HepG2 (cell line): Measurements from ENCODE around the gene UAP1L1. TPM values are rescaled to one million over a fixed set of nuclear protein-coding genes. Genes with fewer than 3 reads are reported as not detected.
A peak's percentile ranks its signal among the peaks of the same experiment; 100 is the strongest.

ENCODE experiments used
- AFF4 ChIP-seq: sonication (generic); formaldehyde crosslinking; IDR thresholded peaks from 2 replicates; pipeline ENCODE4 v1.4.0; 2020; ENCODE audit warnings: missing genetic modification reagents
- CCAR2 ChIP-seq: fragments of 200-400 bp; formaldehyde crosslinking; optimal IDR thresholded peaks from 2 replicates; pipeline ENCODE3; 2018; ENCODE audit warnings: low read depth, mild to moderate bottlenecking, low read length, moderate library complexity
- EHMT2 ChIP-seq: fragments of 200-600 bp; sonication (generic); IDR thresholded peaks from 2 replicates; pipeline ENCODE4 v1.7.0; 2017; ENCODE audit warnings: antibody characterized with exemption, low read depth, low read length, borderline replicate concordance
- FOXK1 ChIP-seq: sonication (generic); formaldehyde crosslinking; IDR thresholded peaks from 2 replicates; pipeline ENCODE4 v1.4.0; 2020; ENCODE audit warnings: low read depth, missing genetic modification reagents, borderline replicate concordance
- KDM4B ChIP-seq: sonication (generic); formaldehyde crosslinking; IDR thresholded peaks from 2 replicates; pipeline ENCODE4 v1.4.0; 2020; ENCODE audit warnings: missing genetic modification reagents
- MBNL3 ChIP-seq: fragments of 250-450 bp; sonication (Bioruptor Pico); conservative IDR thresholded peaks from 2 replicates; pipeline ENCODE4 v1.8.0; 2022; ENCODE audit warnings: mild to moderate bottlenecking, inconsistent platforms
- MEIS2 ChIP-seq: sonication (generic); formaldehyde crosslinking; IDR thresholded peaks from 2 replicates; pipeline ENCODE4 v1.9.0; 2021; ENCODE audit warnings: mild to moderate bottlenecking, missing genetic modification reagents
- SIN3A ChIP-seq: IDR thresholded peaks from 2 replicates; pipeline ENCODE4 v1.6.1; 2011; ENCODE audit warnings: low read depth, mild to moderate bottlenecking, control low read depth, low read length, borderline replicate concordance
- SP1 ChIP-seq, 2 experiments: fragments of 450-650 bp in 1 of 2; sonication (generic) in 1 of 2; formaldehyde crosslinking in 1 of 2; IDR thresholded peaks; 2 replicates each; pipeline versions ENCODE4 v1.4.0 to v1.6.1; 2016 to 2020; ENCODE audit warnings: missing genetic modification reagents in 1 of 2
- TRIM24 ChIP-seq: sonication (generic); formaldehyde crosslinking; IDR thresholded peaks from 2 replicates; pipeline ENCODE4 v1.8.0; 2022; ENCODE audit warnings: mild to moderate bottlenecking, missing genetic modification reagents
- TSC22D2 ChIP-seq: sonication (generic); formaldehyde crosslinking; IDR thresholded peaks from 2 replicates; pipeline ENCODE4 v1.5.1; 2020; ENCODE audit warnings: missing genetic modification reagents, mild to moderate bottlenecking, borderline replicate concordance
- XBP1 ChIP-seq: sonication (generic); formaldehyde crosslinking; IDR thresholded peaks from 2 replicates; pipeline ENCODE4 v1.5.0; 2020; ENCODE audit warnings: missing genetic modification reagents
- ZGPAT ChIP-seq: IDR thresholded peaks from 2 replicates; pipeline ENCODE4 v1.6.1; 2016; ENCODE audit warnings: mild to moderate bottlenecking
- ZMYM3 ChIP-seq: sonication (generic); formaldehyde crosslinking; IDR thresholded peaks from 2 replicates; pipeline ENCODE4 v1.5.1; 2020; ENCODE audit warnings: mild to moderate bottlenecking, missing genetic modification reagents
- ZNF207 ChIP-seq: fragments of 450-650 bp; IDR thresholded peaks from 2 replicates; pipeline ENCODE4 v1.6.1; 2016; ENCODE audit warnings: antibody characterized with exemption, borderline replicate concordance
- ZNF296 ChIP-seq: sonication (generic); formaldehyde crosslinking; conservative IDR thresholded peaks from 2 replicates; pipeline ENCODE4 v1.5.0; 2020; ENCODE audit warnings: mild to moderate bottlenecking, missing genetic modification reagents
- ZNF33A ChIP-seq: sonication (generic); formaldehyde crosslinking; IDR thresholded peaks from 2 replicates; pipeline ENCODE4 v1.5.1; 2020; ENCODE audit warnings: missing genetic modification reagents, mild to moderate bottlenecking, moderate library complexity, borderline replicate concordance
- ZNF382 ChIP-seq: sonication (generic); formaldehyde crosslinking; IDR thresholded peaks from 2 replicates; pipeline ENCODE4 v1.5.0; 2020; ENCODE audit warnings: missing genetic modification reagents, mild to moderate bottlenecking, borderline replicate concordance
- ZNF431 ChIP-seq: sonication (generic); formaldehyde crosslinking; IDR thresholded peaks from 2 replicates; pipeline ENCODE4 v1.9.0; 2022; ENCODE audit warnings: missing genetic modification reagents, low read depth, mild to moderate bottlenecking, borderline replicate concordance
- ZNF44 ChIP-seq: sonication (generic); formaldehyde crosslinking; IDR thresholded peaks from 2 replicates; pipeline ENCODE4 v1.5.1; 2020; ENCODE audit warnings: mild to moderate bottlenecking, missing genetic modification reagents
- ZNF780A ChIP-seq: sonication (generic); formaldehyde crosslinking; IDR thresholded peaks from 2 replicates; pipeline ENCODE4 v1.8.0; 2022; ENCODE audit warnings: mild to moderate bottlenecking, missing genetic modification reagents, moderate library complexity
- polyA plus RNA-seq, 8 experiments: library from polyadenylated mRNA; depleted of rRNA in 3 of 8; stranded (reverse) in 7 of 8; unstranded in 1 of 8; fragments of >200 nt; fragmentation: Illumina TruSeq in 4 of 8; extraction: Trizol in 4 of 8; gene quantifications; 2 replicates each; pipeline versions ENCODE4 v1.2.1 to v1.2.3, GENCODE V29; 2011 to 2016; ENCODE audit warnings: low read depth in 4 of 8, missing spikeins in 1 of 8, mixed read lengths in 1 of 8; ENCODE audit not compliant: insufficient read depth in 1 of 8
- total RNA-seq, 5 experiments: library from RNA; depleted of rRNA; stranded (reverse); fragments of >200 nt; fragmentation: Illumina TruSeq; extraction: Trizol; gene quantifications; 2 replicates each; pipeline ENCODE4 v1.2.3, GENCODE V29; 2016; ENCODE audit warnings: low read depth in 1 of 5

UAP1L1 gene
- total and polyA plus RNA-seq, 2 of the 13 experiments (the other 11 are each of a cell fraction or from before 2014, with no cell fraction given), result 5.4 to 6.4 TPM

GRCh38 chr9:137029058-137029936, 48.0 kb upstream of the UAP1L1 start (continued):
- TF ChIP-seq ZGPAT (CRISPR knock-in tag) (no peak), ZNF207 (no peak), TSC22D2 (CRISPR knock-in tag) (no peak), TRIM24 (CRISPR knock-in tag) (no peak), ZNF382 (no peak), XBP1 (no peak), CCAR2 (no peak), ZNF431 (CRISPR knock-in tag) (no peak), KDM4B (CRISPR knock-in tag) (no peak), ZNF33A (CRISPR knock-in tag) (no peak), MEIS2 (CRISPR knock-in tag) (0 out of 2 replicates have a peak, but pooled peaks have one; percentile 18), SIN3A (no peak), ZNF780A (CRISPR knock-in tag) (no peak), ZNF296 (CRISPR knock-in tag) (no peak), AFF4 (CRISPR knock-in tag) (no peak), ZMYM3 (CRISPR knock-in tag) (no peak), ZNF44 (CRISPR knock-in tag) (no peak), SP1 (IDR thresholded peaks at IDR 0.05) (no peak), SP1 (CRISPR knock-in tag; IDR thresholded peaks at IDR 0.05) (no peak), MBNL3 (CRISPR knock-in tag) (no peak), FOXK1 (CRISPR knock-in tag) (peak; percentile 46; the same call in 1 of the 2 replicates), EHMT2 (no peak)
